K562 (cell line): ENCODE measurements around the gene MED15. TPM values are rescaled to one million over a fixed set of nuclear protein-coding genes. Genes with fewer than 3 reads are reported as not detected.

ENCODE experiments used
- BRD9 ChIP-seq: fragments of 450-650 bp; IDR thresholded peaks from 2 replicates; pipeline ENCODE4 v1.6.1; 2018; ENCODE audit warnings: low read depth; ENCODE audit not compliant: partially characterized antibody
- CBX5 ChIP-seq: IDR thresholded peaks from 2 replicates; pipeline ENCODE4 v1.6.1; 2014; ENCODE audit warnings: low read depth, borderline replicate concordance
- EHMT2 ChIP-seq: fragments of 450-650 bp; IDR thresholded peaks from 2 replicates; pipeline ENCODE4 v1.6.1; 2018; ENCODE audit warnings: antibody characterized with exemption
- FOS ChIP-seq: IDR thresholded peaks from 3 replicates; pipeline ENCODE4 v1.6.1; 2011; ENCODE audit not compliant: insufficient read length; ENCODE audit errors: extremely low read depth
- HMG20B ChIP-seq: fragments of 250-450 bp; sonication (Bioruptor Pico); IDR thresholded peaks from 2 replicates; pipeline ENCODE4 v1.5.0; 2021; ENCODE audit warnings: mild to moderate bottlenecking
- KLF1 ChIP-seq: fragments of 450-650 bp; IDR thresholded peaks from 2 replicates; pipeline ENCODE4 v1.6.1; 2016; ENCODE audit warnings: missing genetic modification characterization, missing compliant biosample characterization
- KLF16 ChIP-seq: IDR thresholded peaks from 2 replicates; pipeline ENCODE4 v1.6.1; 2016; ENCODE audit warnings: antibody characterized with exemption
- NCOA6 ChIP-seq: fragments of 450-650 bp; IDR thresholded peaks from 2 replicates; pipeline ENCODE4 v1.6.1; 2017; ENCODE audit warnings: mild to moderate bottlenecking
- RAD51 ChIP-seq: fragments of 450-650 bp; IDR thresholded peaks from 2 replicates; pipeline ENCODE4 v1.7.1; 2016; ENCODE audit warnings: low read depth, mild to moderate bottlenecking, borderline replicate concordance
- RBBP5 ChIP-seq: fragments of 200-600 bp; sonication (generic); IDR thresholded peaks from 2 replicates; pipeline ENCODE4 v1.6.1; 2012; ENCODE audit warnings: borderline replicate concordance, mild to moderate bottlenecking, low read length, control low read depth, inconsistent platforms; ENCODE audit not compliant: insufficient read depth, poor library complexity, severe bottlenecking
- SIX5 ChIP-seq, 2 experiments: IDR thresholded peaks; 2 replicates each; pipeline ENCODE4 v1.6.1; 2011; ENCODE audit warnings: low read length in 2 of 2, borderline replicate concordance in 1 of 2, low read depth in 1 of 2, mild to moderate bottlenecking in 1 of 2, moderate library complexity in 1 of 2; ENCODE audit not compliant: insufficient read depth in 1 of 2
- SOX6 ChIP-seq: fragments of 450-650 bp; IDR thresholded peaks from 2 replicates; pipeline ENCODE4 v1.6.1; 2014; ENCODE audit warnings: mild to moderate bottlenecking
- TEAD1 ChIP-seq, 2 experiments: fragments of 450-650 bp in 1 of 2; sonication (generic) in 1 of 2; formaldehyde crosslinking; IDR thresholded peaks; 2 replicates each; pipeline versions ENCODE4 v1.4.0 to v1.8.0; 2020 to 2022; ENCODE audit warnings: mild to moderate bottlenecking in 2 of 2, missing genetic modification reagents in 1 of 2
- THAP12 ChIP-seq: fragments of 250-450 bp; sonication (Bioruptor Pico); IDR thresholded peaks from 2 replicates; pipeline ENCODE4 v1.9.0; 2021; ENCODE audit warnings: mild to moderate bottlenecking, inconsistent platforms
- ZBTB8A ChIP-seq: fragments of 450-650 bp; IDR thresholded peaks from 2 replicates; pipeline ENCODE4 v1.6.1; 2018; ENCODE audit warnings: mild to moderate bottlenecking, moderate library complexity; ENCODE audit not compliant: partially characterized antibody
- ZNF24 ChIP-seq: fragments of 450-650 bp; IDR thresholded peaks from 2 replicates; pipeline ENCODE4 v1.6.1; 2016
- ZNF280B ChIP-seq: fragments of 250-450 bp; sonication (Bioruptor Pico); IDR thresholded peaks from 2 replicates; pipeline ENCODE4 v1.5.1; 2021; ENCODE audit warnings: mild to moderate bottlenecking
- ZNF311 ChIP-seq: fragments of 250-450 bp; sonication (Bioruptor Pico); IDR thresholded peaks from 2 replicates; pipeline ENCODE4 v1.4.0; 2020; ENCODE audit warnings: mild to moderate bottlenecking, moderate library complexity
- ZNF347 ChIP-seq: fragments of 450-650 bp; formaldehyde crosslinking; IDR thresholded peaks from 2 replicates; pipeline ENCODE4 v1.4.0; 2020; ENCODE audit warnings: low read depth, mild to moderate bottlenecking, moderate library complexity
- ZNF589 ChIP-seq: fragments of 200-800 bp; sonication (Bioruptor generic); IDR thresholded peaks from 2 replicates; pipeline ENCODE4 v1.6.1; 2016; ENCODE audit warnings: low read depth, missing genetic modification characterization, missing compliant biosample characterization
- polyA plus RNA-seq, 8 experiments: library from polyadenylated mRNA; depleted of rRNA in 4 of 8; stranded (reverse) in 5 of 8; unstranded in 3 of 8; fragments of >200 nt; fragmentation: Nextera tagmentation in 2 of 8; fragmentation: Illumina TruSeq in 1 of 8; extraction: Ambion mirVana in 2 of 8; extraction: Trizol in 1 of 8; gene quantifications; 2 replicates each; pipeline versions ENCODE4 v1.2.1 to v1.2.3, GENCODE V29; 2011 to 2014; ENCODE audit warnings: inconsistent platforms in 1 of 8, missing spikeins in 1 of 8
- total RNA-seq, 7 experiments: library from RNA; depleted of rRNA in 6 of 7; stranded (reverse); fragments of >200 nt in 6 of 7; fragmentation: Illumina TruSeq in 2 of 7; extraction: Trizol in 2 of 7; gene quantifications; 2 replicates each; pipeline versions ENCODE4 v1.2.1 to v1.2.3, GENCODE V29; 2011 to 2021; ENCODE audit warnings: low replicate concordance in 1 of 7
- TF ChIP-seq, protein P1 (sequence below): fragments of 450-650 bp; IDR thresholded peaks from 2 replicates; pipeline ENCODE4 v1.6.1; 2017; ENCODE audit warnings: antibody characterized with exemption
- TF ChIP-seq, protein P2 (sequence below): sonication (generic); formaldehyde crosslinking; IDR thresholded peaks from 2 replicates; pipeline ENCODE4 v1.8.0; 2022; ENCODE audit warnings: missing genetic modification reagents, mild to moderate bottlenecking, borderline replicate concordance

Gene MED15
- total and polyA plus RNA-seq, 9 of the 15 experiments (the other 6 are each of a cell fraction or from before 2014, with no cell fraction given), result 4.0 to 271 (median 60.1) TPM

GRCh38 chr22:20628081-20628939 lies 120.9 kb downstream of the MED15 start (continued):
- no peak for TF ChIP-seq ZNF280B (CRISPR knock-in tag)
- no peak for TF ChIP-seq BRD9
- TF ChIP-seq THAP12 (CRISPR knock-in tag), result no peak
- TF ChIP-seq CBX5, result no peak
- no peak for TF ChIP-seq SIX5 (IDR thresholded peaks at IDR 0.05; ENCODE audit: borderline replicate concordance in 1 of 2, insufficient read depth in 1 of 2, low read depth in 1 of 2, low read length in 2 of 2)
- no peak for TF ChIP-seq SOX6
- no peak for TF ChIP-seq ZNF589 (CRISPR knock-in tag)
- TF ChIP-seq KLF16, result no peak
- TF ChIP-seq ZNF311 (CRISPR knock-in tag), result no peak
- TF ChIP-seq EHMT2, result peak; percentile 77
- no peak for TF ChIP-seq RAD51
- TF ChIP-seq NCOA6, result no peak
- no peak for TF ChIP-seq ZBTB8A
- TF ChIP-seq, protein P1, sequence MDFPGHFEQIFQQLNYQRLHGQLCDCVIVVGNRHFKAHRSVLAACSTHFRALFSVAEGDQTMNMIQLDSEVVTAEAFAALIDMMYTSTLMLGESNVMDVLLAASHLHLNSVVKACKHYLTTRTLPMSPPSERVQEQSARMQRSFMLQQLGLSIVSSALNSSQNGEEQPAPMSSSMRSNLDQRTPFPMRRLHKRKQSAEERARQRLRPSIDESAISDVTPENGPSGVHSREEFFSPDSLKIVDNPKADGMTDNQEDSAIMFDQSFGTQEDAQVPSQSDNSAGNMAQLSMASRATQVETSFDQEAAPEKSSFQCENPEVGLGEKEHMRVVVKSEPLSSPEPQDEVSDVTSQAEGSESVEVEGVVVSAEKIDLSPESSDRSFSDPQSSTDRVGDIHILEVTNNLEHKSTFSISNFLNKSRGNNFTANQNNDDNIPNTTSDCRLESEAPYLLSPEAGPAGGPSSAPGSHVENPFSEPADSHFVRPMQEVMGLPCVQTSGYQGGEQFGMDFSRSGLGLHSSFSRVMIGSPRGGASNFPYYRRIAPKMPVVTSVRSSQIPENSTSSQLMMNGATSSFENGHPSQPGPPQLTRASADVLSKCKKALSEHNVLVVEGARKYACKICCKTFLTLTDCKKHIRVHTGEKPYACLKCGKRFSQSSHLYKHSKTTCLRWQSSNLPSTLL, result no peak
- no peak for TF ChIP-seq FOS
- 0 out of 4 replicates have a peak, but pooled peaks of 1 of the 2 experiments have one; percentile 9 for TF ChIP-seq TEAD1 (CRISPR knock-in tag; IDR thresholded peaks at IDR 0.05)
- TF ChIP-seq ZNF24, result no peak
- TF ChIP-seq, protein P2, sequence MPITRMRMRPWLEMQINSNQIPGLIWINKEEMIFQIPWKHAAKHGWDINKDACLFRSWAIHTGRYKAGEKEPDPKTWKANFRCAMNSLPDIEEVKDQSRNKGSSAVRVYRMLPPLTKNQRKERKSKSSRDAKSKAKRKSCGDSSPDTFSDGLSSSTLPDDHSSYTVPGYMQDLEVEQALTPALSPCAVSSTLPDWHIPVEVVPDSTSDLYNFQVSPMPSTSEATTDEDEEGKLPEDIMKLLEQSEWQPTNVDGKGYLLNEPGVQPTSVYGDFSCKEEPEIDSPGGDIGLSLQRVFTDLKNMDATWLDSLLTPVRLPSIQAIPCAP (CRISPR knock-in tag), result no peak
- TF ChIP-seq KLF1, result no peak
- TF ChIP-seq ZNF347 (CRISPR knock-in tag), result no peak
- TF ChIP-seq RBBP5, result peak; percentile 28
- no peak for TF ChIP-seq HMG20B
